ENCODE results near the gene SCN5A. TPM values are rescaled to one million over a fixed set of nuclear protein-coding genes. Genes with fewer than 3 reads are reported as not detected.

Gene SCN5A
- total and polyA plus RNA-seq, 2 of the 4 experiments (the other 2 are of a cell fraction), result 1.9 to 2.0 TPM

- TF ChIP-seq SMC3 (IDR thresholded peaks at IDR 0.05; ENCODE audit: low read depth, low read length), result no peak
Observed at GRCh38 chr3:38586546-38587520, 62.7 kb downstream of the SCN5A start (continued).

- H3K36me3 ChIP-seq (ENCODE audit: control insufficient read depth, insufficient read depth, low read length), result no peaks in the 10 kb centered on the region
- no TSS peak for BruUV-seq (replicated peaks)
- H3K9ac ChIP-seq (ENCODE audit: low read depth, low read length), result no peak overlapping the region
- no peak overlapping the region for H2BK15ac ChIP-seq (ENCODE audit: low read depth, low read length)
- H3K56ac ChIP-seq (ENCODE audit: extremely low read depth, insufficient read depth, low read length), result no peak overlapping the region
- H4K8ac ChIP-seq (ENCODE audit: low read depth in 2 of 2, low read length in 2 of 2), result no peak overlapping the region
- no peak overlapping the region for H3K14ac ChIP-seq (replicated peaks; ENCODE audit: low read depth, low read length)
- no peak overlapping the region for H3K4ac ChIP-seq (ENCODE audit: low read depth, low read length)
- no peak overlapping the region for H3K4me2 ChIP-seq (ENCODE audit: low read depth, low read length)
- H2AK9ac ChIP-seq (replicated peaks; ENCODE audit: low read depth, low read length, poor library complexity), result no peak overlapping the region
- no peak overlapping the region for H3K18ac ChIP-seq (ENCODE audit: low read depth, low read length)
- H2BK5ac ChIP-seq (ENCODE audit: low read depth, low read length, poor library complexity, severe bottlenecking), result no peak overlapping the region
- dilution Hi-C loops (cut with HindIII; ENCODE audit: low sequenced_read_pairs, unreplicated experiment) (no loop called here), in situ Hi-C loops (cut with MboI; ENCODE audit: low sequenced_read_pairs) (no loop called here), intact Hi-C loops (cut with micrococcal nuclease) (no loop called here)
- H3K4me3 ChIP-seq (ENCODE audit: insufficient read depth, low read depth, low read length), result no peak overlapping the region
- no peaks in the 10 kb centered on the region for H3K79me1 ChIP-seq (ENCODE audit: low read depth in 1 of 2, low read length in 2 of 2)
- no peak overlapping the region for H2BK20ac ChIP-seq (ENCODE audit: low read depth, low read length)
- no peaks in the 10 kb centered on the region for H3K4me1 ChIP-seq (ENCODE audit: control insufficient read depth, insufficient read depth, low read length)
- H3K27me3 ChIP-seq (ENCODE audit: control insufficient read depth, insufficient read depth, low read length), result no peaks in the 10 kb centered on the region
- H4K5ac ChIP-seq (ENCODE audit: low read depth, low read length), result no peak overlapping the region
- no peaks in the 10 kb centered on the region for H4K20me1 ChIP-seq (ENCODE audit: insufficient read depth, low read length)
- no peak overlapping the region for H2AFZ ChIP-seq (replicated peaks; ENCODE audit: low read length, poor library complexity)
- ChIA-PET CTCF (no interaction called here), POLR2A (ENCODE audit: unreplicated experiment) (no interaction called here)
- ATAC-seq (ENCODE audit: low read depth), result no peak
- H3K9me3 ChIP-seq (ENCODE audit: control insufficient read depth, insufficient read depth, low read length), result no peaks in the 10 kb centered on the region
- H4K91ac ChIP-seq (ENCODE audit: insufficient read depth, low read depth, low read length), result no peak overlapping the region
- no peak overlapping the region for H2AK5ac ChIP-seq (ENCODE audit: low read depth, low read length)
- no peak for DNase-seq
- no peak overlapping the region for H3K23ac ChIP-seq (ENCODE audit: low read depth, low read length)
- H3K9me1 ChIP-seq (ENCODE audit: insufficient read depth, low read length), result no peaks in the 10 kb centered on the region; the same call in 1 of the 2 replicates
- 85% methylated on average over 5 of the region's 8 CpGs; no CpG with 5 or more reads in 1 of the 2 experiments for WGBS, 2 experiments (ENCODE audit: extremely low coverage in 2 of 2, insufficient read length in 1 of 2)
- H3K27ac ChIP-seq (ENCODE audit: insufficient read depth, low read length), result no peak overlapping the region
- no peak overlapping the region for H2BK120ac ChIP-seq (ENCODE audit: low read depth, low read length)
- TF ChIP-seq RFX5 (IDR thresholded peaks at IDR 0.05; ENCODE audit: low read depth, low read length) (no peak), POLR2A (IDR thresholded peaks at IDR 0.05; ENCODE audit: low read depth, low read length) (no peak), FOS (IDR thresholded peaks at IDR 0.05; ENCODE audit: low read depth, low read length) (no peak), CHD1 (IDR thresholded peaks at IDR 0.05; ENCODE audit: low read depth, low read length) (no peak), MXI1 (IDR thresholded peaks at IDR 0.05; ENCODE audit: borderline replicate concordance, low read depth, low read length) (no peak), NFE2L2 (IDR thresholded peaks at IDR 0.05; ENCODE audit: low read depth, low read length) (no peak), USF2 (IDR thresholded peaks at IDR 0.05; ENCODE audit: low read depth, low read length) (no peak), MAZ (IDR thresholded peaks at IDR 0.05; ENCODE audit: borderline replicate concordance, low read depth, low read length) (no peak), RCOR1 (IDR thresholded peaks at IDR 0.05; ENCODE audit: insufficient replicate concordance, low read length) (no peak), CEBPB (IDR thresholded peaks at IDR 0.05; ENCODE audit: low read depth, low read length) (no peak), RAD21 (IDR thresholded peaks at IDR 0.05; ENCODE audit: low read length) (no peak), BHLHE40 (IDR thresholded peaks at IDR 0.05; ENCODE audit: low read depth, low read length) (no peak), MAFK (IDR thresholded peaks at IDR 0.05; ENCODE audit: low read depth, low read length) (no peak)
- TF ChIP-seq, protein P1, sequence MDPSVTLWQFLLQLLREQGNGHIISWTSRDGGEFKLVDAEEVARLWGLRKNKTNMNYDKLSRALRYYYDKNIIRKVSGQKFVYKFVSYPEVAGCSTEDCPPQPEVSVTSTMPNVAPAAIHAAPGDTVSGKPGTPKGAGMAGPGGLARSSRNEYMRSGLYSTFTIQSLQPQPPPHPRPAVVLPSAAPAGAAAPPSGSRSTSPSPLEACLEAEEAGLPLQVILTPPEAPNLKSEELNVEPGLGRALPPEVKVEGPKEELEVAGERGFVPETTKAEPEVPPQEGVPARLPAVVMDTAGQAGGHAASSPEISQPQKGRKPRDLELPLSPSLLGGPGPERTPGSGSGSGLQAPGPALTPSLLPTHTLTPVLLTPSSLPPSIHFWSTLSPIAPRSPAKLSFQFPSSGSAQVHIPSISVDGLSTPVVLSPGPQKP (IDR thresholded peaks at IDR 0.05; ENCODE audit: borderline replicate concordance, low read depth, low read length), result no peak
Observed at GRCh38 chr3:38585791-38586420, 63.6 kb downstream of the SCN5A start.

All from IMR-90 (cell line).